Measurements from ENCODE around the gene ARHGAP44. TPM values are rescaled to one million over a fixed set of nuclear protein-coding genes. Genes with fewer than 3 reads are reported as not detected.

Gene ARHGAP44
- total and polyA plus RNA-seq, 2 donors (not counting 1 experiment from before 2014, with no cell fraction given), result 0.78 to 11.6 TPM

DNA sequence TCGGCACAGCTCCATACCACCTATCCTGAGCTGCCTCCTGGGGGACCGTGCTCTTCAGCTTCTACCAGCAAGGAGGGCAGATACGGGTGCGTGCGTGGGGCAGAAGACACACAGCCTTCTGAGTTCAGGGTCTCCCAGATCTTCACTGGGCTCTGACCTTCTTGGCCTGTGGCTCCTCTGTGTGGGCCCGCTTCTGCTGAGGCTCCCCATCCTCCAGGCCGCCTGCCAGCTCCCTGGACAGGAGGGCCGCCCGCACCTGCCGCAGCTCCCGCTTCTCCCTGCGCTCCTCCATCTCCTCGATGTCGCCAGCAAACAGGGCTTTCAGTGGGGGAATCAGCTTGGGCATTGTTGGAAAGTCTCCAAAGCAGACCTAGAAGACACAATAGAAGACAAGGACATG is 203.4 kb downstream of the ARHGAP44 start:
- no peak overlapping the region for H3K4me2 ChIP-seq (replicated peaks; ENCODE audit: low read depth, low read length, poor library complexity, severe bottlenecking)
- no peaks in the 10 kb centered on the region for H3K27me3 ChIP-seq (replicated peaks in 1 of 4; ENCODE audit: control extremely low read depth in 1 of 4, control insufficient read depth in 3 of 4, insufficient read depth in 4 of 4, low read length in 3 of 4)
- H4K20me1 ChIP-seq (ENCODE audit: control insufficient read depth, insufficient read depth, low read length, poor library complexity, severe bottlenecking), result no peaks in the 10 kb centered on the region
- no peaks in the 10 kb centered on the region for H3K9me3 ChIP-seq (ENCODE audit: control extremely low read depth in 1 of 3, control insufficient read depth in 2 of 3, insufficient read depth in 1 of 3, low read length in 2 of 3)
- no peak overlapping the region for H3K4me3 ChIP-seq (ENCODE audit: control extremely low read depth in 1 of 5, extremely low read depth in 1 of 5, insufficient read depth in 1 of 5, low read depth in 2 of 5, low read length in 4 of 5)
- Mint-ChIP-seq H3K9me3 (ENCODE audit: insufficient read depth) (no peaks in the 10 kb centered on the region), H3K4me3 (no peak overlapping the region), H3K27me3 (no peaks in the 10 kb centered on the region), H3K27ac (no peak overlapping the region), H3K4me1 (peaks cover 22% of the 10 kb centered on the region)
- POLR2A ChIA-PET, result no interaction called here
- peaks cover 0 to 12% of the 10 kb centered on the region in 2 donors for H3K4me1 ChIP-seq (ENCODE audit: control insufficient read depth in 2 of 2, insufficient read depth in 2 of 2, low read length in 2 of 2)
- no peaks in the 10 kb centered on the region for H3K79me2 ChIP-seq (ENCODE audit: control insufficient read depth, insufficient read depth, low read length)
- no peak overlapping the region for H3K9ac ChIP-seq (ENCODE audit: low read length)
- CTCF ChIA-PET, result interaction anchor here (1.0 to 1.5 kb wide), 3 partner anchors 10 to 15 kb away, joined by 3 to 5 read pairs (median 3); no protein-coding TSS in a partner anchor
- WGBS (ENCODE audit: insufficient coverage), result 96% methylated on average over 14 of the region's 14 CpGs
- intact Hi-C loops (cut with micrococcal nuclease), result no loop called here
- no peak overlapping the region for H2AFZ ChIP-seq (ENCODE audit: insufficient read depth, low read depth, low read length, poor library complexity, severe bottlenecking)
- DNase-seq (no peak), ATAC-seq (ENCODE audit: low read depth) (no peak)
- H3K27ac ChIP-seq (ENCODE audit: low read length in 2 of 2), result no peak overlapping the region
- peaks cover 9 to 67% of the 10 kb centered on the region in 2 experiments for H3K36me3 ChIP-seq (replicated peaks in 1 of 2; ENCODE audit: control extremely low read depth in 1 of 2, control insufficient read depth in 1 of 2, extremely low read depth in 1 of 2, insufficient read depth in 2 of 2, low read length in 1 of 2)
- TF ChIP-seq, protein P1, sequence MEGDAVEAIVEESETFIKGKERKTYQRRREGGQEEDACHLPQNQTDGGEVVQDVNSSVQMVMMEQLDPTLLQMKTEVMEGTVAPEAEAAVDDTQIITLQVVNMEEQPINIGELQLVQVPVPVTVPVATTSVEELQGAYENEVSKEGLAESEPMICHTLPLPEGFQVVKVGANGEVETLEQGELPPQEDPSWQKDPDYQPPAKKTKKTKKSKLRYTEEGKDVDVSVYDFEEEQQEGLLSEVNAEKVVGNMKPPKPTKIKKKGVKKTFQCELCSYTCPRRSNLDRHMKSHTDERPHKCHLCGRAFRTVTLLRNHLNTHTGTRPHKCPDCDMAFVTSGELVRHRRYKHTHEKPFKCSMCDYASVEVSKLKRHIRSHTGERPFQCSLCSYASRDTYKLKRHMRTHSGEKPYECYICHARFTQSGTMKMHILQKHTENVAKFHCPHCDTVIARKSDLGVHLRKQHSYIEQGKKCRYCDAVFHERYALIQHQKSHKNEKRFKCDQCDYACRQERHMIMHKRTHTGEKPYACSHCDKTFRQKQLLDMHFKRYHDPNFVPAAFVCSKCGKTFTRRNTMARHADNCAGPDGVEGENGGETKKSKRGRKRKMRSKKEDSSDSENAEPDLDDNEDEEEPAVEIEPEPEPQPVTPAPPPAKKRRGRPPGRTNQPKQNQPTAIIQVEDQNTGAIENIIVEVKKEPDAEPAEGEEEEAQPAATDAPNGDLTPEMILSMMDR (IDR thresholded peaks at IDR 0.05), result no peak
- TF ChIP-seq EZH2 (IDR thresholded peaks at IDR 0.05; ENCODE audit: borderline replicate concordance, insufficient read depth, low read depth, low read length, poor library complexity, severe bottlenecking), result no peak

DNA sequence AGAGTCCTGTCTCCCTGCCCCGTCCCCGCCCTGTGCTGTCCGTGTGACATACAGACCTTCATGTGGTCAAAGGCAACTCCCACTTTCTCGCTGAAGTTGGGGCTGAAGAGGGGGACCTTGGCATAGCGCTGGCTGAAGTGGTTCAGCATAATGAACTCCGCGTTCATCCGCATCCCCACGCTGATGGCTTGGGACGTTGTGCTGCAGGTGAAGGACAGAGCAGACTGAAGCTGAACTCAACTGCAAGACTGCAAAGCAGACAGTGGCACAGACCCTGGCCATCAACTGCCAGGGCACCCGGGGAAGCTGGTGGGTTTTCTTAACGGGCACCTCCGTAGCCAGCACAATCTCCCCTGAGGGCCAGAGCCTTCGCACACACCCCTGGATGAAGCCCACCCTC is 204.3 kb downstream of the ARHGAP44 start:
- peaks cover 0 to 6% of the 10 kb centered on the region in 2 donors for H3K4me1 ChIP-seq (ENCODE audit: control insufficient read depth in 2 of 2, insufficient read depth in 2 of 2, low read length in 2 of 2)
- no peak overlapping the region for H3K9ac ChIP-seq (ENCODE audit: low read length)
- no peaks in the 10 kb centered on the region for H3K9me3 Mint-ChIP-seq (ENCODE audit: insufficient read depth)
- peaks cover 17 to 77% of the 10 kb centered on the region in 2 experiments for H3K36me3 ChIP-seq (replicated peaks in 1 of 2; ENCODE audit: control extremely low read depth in 1 of 2, control insufficient read depth in 1 of 2, extremely low read depth in 1 of 2, insufficient read depth in 2 of 2, low read length in 1 of 2)
- ATAC-seq (ENCODE audit: low read depth), result no peak
- no peak overlapping the region for H3K27ac ChIP-seq (ENCODE audit: low read length in 2 of 2)
- no peaks in the 10 kb centered on the region for H3K27me3 Mint-ChIP-seq
- H3K27ac Mint-ChIP-seq, result no peak overlapping the region
- CTCF ChIA-PET, result interaction anchor here (1.1 to 1.5 kb wide), 2 partner anchors 9 to 11 kb away, joined by 3 to 5 read pairs; no protein-coding TSS in a partner anchor
- intact Hi-C loops (cut with micrococcal nuclease), result no loop called here
- H3K4me3 Mint-ChIP-seq, result no peak overlapping the region
- DNase-seq, result no peak
- no peak overlapping the region for H3K4me3 ChIP-seq (ENCODE audit: control extremely low read depth in 1 of 5, extremely low read depth in 1 of 5, insufficient read depth in 1 of 5, low read depth in 2 of 5, low read length in 4 of 5)
- WGBS (ENCODE audit: insufficient coverage), result 95% methylated on average over 14 of the region's 14 CpGs
- H3K27me3 ChIP-seq (replicated peaks in 1 of 4; ENCODE audit: control extremely low read depth in 1 of 4, control insufficient read depth in 3 of 4, insufficient read depth in 4 of 4, low read length in 3 of 4), result no peaks in the 10 kb centered on the region
- no peaks in the 10 kb centered on the region for H3K79me2 ChIP-seq (ENCODE audit: control insufficient read depth, insufficient read depth, low read length)
- no peaks in the 10 kb centered on the region for H4K20me1 ChIP-seq (ENCODE audit: control insufficient read depth, insufficient read depth, low read length, poor library complexity, severe bottlenecking)
- no peak overlapping the region for H2AFZ ChIP-seq (ENCODE audit: insufficient read depth, low read depth, low read length, poor library complexity, severe bottlenecking)
- H3K4me1 Mint-ChIP-seq, result peaks cover 15% of the 10 kb centered on the region
- no peak overlapping the region for H3K4me2 ChIP-seq (replicated peaks; ENCODE audit: low read depth, low read length, poor library complexity, severe bottlenecking)
- no peak for TF ChIP-seq EZH2 (IDR thresholded peaks at IDR 0.05; ENCODE audit: borderline replicate concordance, insufficient read depth, low read depth, low read length, poor library complexity, severe bottlenecking)
- TF ChIP-seq, protein P1 (IDR thresholded peaks at IDR 0.05), result no peak
- POLR2A ChIA-PET, result no interaction called here
- H3K9me3 ChIP-seq (ENCODE audit: control extremely low read depth in 1 of 3, control insufficient read depth in 2 of 3, insufficient read depth in 1 of 3, low read length in 2 of 3), result no peaks in the 10 kb centered on the region

Measured in B cell (primary cell).